Measurements from ENCODE around the gene SEMA3F.

The SEMA3F gene

GRCh38 chr3:50157827-50158529 is 2.9 kb downstream of the SEMA3F start:
- no peak for DNase-seq

DNA sequence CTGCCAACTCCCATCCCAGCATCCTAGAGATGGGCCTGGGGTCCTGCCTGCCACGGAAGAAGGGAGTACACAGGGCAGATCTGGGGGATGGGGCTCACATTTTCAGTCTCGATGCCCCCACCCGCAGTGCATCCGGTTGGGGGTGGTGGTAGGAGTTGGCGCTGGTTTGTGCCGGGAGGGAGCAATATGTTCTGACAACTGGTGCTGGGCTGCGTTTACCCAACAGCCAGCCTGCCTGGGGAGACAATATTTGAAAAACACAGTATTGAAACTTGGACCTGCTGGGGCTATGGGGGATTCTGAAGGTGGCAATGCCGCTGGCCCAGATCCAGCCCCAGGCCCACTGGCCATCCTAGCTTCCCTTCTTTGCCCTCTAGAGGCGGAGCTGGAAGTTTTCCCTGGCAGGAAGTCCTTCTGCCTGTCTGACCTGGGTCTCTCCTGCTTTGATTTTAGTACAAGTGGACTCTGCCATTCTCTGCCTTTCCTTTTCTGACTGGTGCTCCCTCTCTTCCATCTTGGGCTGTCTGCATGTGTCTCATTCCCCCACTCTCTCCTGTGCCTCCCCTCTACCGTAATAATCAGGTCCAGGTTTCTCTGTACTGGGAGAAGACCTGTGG is 3.5 kb downstream of the SEMA3F start:
- no peak for DNase-seq

GRCh38 chr3:50160561-50160983 is 5.4 kb downstream of the SEMA3F start:
- DNase-seq: no peak

DNA sequence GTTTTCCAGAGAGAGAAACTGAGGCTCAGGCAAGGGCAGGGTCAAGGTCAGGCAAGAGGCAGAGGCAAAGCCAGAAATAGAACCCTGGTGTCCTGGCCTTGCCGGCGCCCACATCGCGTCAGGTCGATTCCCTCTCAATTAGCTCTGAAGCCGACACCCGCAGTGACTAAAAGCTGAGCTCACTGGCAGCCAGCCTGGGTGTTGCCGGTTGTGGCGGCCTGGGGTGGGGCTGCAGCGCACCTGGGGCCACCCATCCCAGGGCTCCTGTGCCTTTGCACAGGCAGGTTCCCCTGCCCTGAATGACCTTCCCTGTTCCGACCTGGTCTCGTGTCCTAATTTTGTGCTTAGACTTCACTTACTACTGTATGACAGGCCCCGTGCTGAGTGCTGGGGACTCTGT is 6.2 kb downstream of the SEMA3F start:
- DNase-seq: no peak

- no peak for DNase-seq
These were observed 7.1 kb downstream of the SEMA3F start for GRCh38 chr3:50162034-50162883.

DNA sequence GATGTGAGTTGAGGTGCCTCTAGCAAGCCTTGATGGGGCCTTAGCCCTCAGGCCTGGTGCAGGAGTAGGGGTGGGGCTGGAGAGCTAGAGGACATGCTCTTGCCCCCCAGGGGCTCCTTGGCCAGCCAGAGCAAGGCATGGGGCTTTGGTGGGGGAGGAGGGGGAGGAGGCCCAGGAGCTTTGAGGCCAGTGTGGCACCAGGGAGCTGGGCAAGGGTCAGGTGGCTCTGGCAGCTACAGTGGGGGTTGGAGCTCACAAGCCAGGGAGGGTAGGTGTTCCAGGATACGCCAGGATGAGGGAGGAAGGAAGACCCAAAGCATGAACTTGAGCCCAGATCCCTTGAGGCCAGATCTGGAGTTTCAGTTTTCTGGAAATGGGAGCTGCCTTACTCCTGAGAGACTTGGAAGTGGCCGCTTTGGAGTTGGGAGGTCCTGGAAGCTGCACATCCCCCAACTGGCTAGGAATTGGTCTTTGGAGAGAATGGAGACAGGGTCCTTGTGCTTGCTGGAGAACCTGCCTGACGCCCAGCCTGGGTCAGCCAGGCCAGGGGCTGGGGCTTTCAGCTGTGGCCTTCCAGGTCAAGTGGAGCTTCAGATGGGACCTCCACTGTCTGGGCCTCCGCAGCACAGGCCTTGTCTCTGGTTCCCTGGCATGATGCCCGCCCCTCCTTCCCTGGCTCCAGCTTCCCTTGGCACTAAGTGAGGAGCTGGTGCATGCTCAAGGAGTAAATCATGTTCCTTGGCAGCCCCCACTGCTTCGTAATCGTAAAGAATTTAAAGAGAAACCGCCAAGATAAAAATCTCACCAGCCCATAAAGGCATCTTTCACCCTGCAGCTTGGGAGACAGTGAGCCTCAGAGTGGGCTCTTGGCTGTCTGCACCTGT is 8.7 kb downstream of the SEMA3F start:
- DNase-seq: no peak

DNA sequence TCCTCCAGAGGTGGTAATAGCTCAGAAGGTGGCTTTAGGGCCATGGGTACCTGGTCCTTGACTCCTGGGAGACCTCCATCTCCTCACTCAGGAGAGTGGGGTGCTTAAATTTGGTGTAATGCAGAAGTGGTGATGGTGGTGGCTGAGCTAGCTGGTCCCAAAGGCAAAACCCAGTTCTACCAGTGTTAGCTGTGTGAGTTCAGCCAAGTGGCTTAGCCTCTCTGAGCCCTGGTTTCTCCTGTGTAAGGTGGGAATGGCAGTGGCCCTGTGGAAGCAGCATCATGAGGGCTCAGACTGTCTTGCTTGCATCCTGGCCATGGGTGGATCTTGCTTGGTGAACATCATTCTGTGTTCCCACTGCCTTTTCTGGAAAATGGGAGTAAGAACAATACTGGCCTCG is 9.4 kb downstream of the SEMA3F start:
- DNase-seq: no peak

DNA sequence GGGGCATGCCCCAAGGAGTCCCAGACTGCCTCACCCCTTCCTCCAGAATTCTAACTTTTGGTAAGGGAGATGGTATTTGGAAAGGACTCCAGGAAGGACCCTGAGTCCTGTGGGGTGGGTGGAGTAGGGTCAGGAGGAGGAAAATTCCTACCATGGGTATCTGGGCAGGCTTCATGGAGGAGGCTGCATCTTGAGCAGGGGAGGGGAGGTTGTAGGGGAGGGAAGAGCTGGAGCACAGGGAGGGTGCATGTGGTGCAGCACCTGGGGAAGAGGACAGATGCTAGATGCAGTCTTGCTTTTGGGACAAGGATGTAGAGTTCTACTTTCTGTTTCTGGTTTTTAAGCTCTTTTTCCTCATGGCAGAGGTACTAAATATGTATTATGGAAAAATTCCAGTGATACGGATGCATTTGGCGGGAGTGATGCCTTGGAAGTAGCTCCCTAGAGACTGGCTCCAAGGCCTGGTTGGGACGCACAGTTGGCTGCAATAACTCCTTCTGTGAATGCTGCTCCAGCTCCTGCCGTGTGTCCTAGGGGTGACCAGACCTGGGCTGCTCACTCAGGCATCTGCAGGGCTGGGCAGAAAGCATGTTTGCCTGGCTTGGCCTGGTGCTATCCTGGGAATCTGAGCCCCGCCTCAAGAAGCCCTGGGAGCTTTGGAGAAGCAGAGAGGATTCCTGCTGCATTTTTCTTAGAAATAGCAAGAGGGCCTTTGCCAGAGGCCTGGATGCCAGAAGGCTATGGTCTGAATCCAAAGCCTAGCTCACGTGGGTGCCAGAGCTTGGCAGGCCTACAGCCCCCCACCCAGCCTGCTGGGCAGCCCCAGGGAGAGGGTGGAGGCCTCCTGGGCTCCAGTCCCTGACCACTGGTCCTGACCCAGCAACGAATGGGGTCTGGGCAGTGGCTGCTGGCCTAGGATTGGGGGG is 10.1 kb downstream of the SEMA3F start:
- DNase-seq: no peak

- no peak for DNase-seq
These were observed 10.9 kb downstream of the SEMA3F start for GRCh38 chr3:50165910-50166538.

- DNase-seq: no peak
These were observed 11.5 kb downstream of the SEMA3F start for GRCh38 chr3:50166620-50167019.

DNA sequence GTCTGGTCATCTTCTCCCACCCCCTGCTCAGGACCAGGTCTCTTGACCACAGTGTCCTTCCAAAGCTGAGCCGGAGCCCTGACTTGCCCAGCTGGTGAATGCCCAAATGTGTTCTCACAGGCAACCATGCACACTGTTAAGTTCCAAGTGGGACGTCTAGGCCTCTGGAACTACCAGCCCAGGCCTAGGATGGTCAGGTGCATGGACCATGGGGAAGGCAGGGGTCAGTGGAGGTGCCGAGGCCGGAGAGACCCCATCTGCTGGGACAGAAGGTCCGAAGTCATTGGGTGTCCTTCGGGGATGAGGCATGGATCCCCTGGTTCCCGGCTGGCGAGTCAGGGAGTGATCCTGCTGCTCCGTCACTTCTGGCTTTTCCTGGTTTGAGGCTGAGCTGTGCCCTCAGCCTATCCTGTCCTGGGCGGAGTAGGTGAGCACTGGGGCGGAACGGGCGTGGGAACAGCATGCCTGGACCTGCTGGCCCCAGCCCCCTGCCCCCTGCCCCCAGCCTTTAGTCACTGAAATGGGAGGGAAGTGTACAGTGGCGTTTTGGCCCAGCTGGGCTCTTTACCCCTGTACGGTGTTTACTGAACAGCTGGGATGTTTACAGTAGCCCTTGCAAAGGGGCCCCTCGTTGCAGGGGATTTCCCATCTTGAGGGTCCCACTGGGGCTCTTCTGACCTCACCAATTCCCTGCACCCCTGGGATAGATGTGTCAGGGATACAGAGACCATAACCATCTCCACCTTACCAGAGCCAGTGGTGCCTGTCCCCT is 12.1 kb downstream of the SEMA3F start:
- DNase-seq: no peak

DNA sequence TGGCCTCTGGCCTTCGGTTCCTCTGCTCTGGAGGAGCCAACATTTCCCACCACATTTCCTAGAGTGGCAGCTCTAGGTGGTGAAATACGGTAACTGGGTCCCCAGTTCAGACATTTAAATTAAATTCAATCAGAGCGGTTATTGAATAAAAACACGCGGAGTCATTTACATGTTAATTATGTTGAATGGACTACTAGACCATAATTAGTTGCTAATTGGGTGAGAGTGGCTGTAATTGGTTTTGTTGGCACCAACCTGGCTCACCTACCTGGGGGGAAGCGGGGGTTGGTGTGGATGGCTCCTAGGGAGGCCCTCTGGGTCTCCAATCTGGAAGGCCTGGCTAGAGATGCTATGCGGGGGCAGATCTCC is 12.7 kb downstream of the SEMA3F start:
- no peak for DNase-seq

DNA sequence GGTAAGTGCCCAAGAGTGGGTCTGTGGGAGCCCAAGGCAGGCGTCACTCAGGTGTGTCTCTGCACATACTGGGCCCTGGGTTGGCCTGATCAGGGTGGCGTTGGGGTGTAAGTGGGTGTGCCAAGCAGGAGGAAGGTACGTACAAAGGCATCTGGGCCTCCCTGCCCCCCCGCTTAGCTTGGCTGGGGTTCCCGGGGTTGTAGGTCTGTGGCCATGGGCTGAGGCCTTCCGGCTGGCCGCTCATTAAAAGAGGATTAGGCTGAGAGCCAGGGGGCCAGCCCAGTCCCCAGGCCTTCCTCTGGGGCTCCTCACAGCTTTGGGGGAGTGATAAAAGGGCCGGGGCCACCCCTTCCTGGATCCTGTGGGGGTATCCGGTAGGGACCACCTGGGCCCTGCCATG is 13.3 kb downstream of the SEMA3F start:
- no peak for DNase-seq

GRCh38 chr3:50168791-50169190 is 13.7 kb downstream of the SEMA3F start:
- DNase-seq: no peak

DNA sequence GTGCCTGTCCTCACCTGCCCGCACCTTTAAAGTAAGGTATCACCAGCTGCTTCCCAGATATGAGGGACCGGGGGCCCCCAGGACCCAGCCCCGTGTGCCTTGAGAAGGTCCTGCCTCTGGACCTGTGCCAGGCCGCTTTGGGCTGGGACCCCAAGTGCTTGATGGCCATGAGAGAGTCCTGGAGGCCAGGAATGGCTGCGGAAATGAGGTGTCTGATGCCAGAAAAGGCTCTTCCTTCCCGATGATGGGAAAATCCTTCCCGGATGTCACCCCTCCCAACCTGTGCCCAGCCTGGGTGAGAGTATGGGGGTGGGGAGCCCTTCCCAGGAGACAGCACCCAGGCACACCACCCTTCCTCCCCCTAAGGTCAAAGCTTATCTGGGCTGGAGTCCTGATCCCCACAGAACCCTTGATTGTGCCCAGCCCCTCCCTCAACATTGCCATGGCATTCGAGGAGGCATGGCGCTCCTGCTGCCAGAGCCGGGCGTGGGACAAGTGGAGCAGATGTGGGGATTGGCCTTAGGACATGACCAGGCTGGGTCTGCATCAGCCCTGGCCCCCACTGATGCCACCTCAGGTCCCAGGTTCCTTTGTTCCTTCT is 14.2 kb downstream of the SEMA3F start:
- DNase-seq: no peak

- no peak for DNase-seq
These were observed 14.7 kb downstream of the SEMA3F start for GRCh38 chr3:50169858-50170257.

DNA sequence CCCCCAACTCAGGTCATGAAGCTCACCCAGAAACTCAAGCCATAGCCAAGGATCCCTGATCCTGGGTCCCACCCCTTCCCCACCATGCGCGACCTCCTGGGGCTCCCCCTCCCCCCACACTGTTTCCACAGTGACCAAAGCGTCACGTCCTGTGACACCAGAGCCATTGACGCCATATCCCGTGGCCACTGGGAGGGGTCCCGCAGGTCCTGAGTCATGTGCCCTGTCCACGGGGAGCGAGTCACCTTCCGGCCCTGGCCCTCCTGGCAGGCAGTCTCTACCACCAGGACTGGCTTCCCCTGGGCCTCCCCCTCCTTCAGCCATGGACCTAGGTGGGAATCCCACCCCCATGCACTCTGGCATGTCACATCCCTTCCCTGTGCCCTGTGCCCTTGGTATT is 15.6 kb downstream of the SEMA3F start:
- DNase-seq: no peak

DNA sequence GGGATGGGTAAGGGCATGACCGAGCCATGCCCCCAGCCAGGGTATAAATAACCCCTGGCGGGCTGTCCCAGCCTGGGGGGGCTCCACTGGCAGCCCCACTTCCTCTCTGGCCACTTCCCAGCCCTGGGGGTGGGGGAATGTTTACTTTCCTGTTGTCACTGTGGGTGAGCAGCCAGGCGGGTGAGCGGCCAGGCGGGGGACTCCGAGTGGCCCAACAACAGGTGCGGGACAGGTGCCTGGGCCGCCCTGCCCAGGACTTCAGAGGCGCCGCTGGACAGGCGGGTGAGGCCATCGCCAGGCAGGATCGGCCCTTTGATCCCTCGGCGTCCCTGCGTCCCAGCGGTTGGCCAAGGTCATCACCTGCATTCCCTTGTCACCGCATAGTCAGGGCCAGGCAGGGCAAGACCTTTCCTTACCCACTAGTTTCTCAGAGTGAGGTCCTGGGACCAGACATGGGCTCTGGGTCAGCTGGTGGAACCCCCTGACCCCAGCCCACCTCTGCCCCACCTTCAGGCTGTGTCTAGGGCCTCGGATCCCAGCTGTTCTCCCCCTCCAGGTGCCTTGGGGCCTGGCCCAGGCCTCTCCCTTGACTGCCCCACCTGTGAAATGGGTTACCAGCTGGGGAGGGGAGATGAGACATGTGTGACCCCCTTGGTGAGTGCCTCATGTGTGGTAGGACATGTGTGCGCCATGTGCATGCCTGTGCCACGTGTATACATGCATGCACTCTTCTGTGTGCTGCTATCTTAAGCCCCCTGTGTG is 16.6 kb downstream of the SEMA3F start:
- DNase-seq: no peak

- DNase-seq: no peak
These were observed 17.6 kb downstream of the SEMA3F start for GRCh38 chr3:50172626-50173220.
